Measurements from ENCODE around the gene APP.
"Not testable (repeated sequence)": the region's sequence is repeated elsewhere in the genome, so short reads cannot be mapped to it uniquely, and the experiment has no call there.

The APP gene

DNA sequence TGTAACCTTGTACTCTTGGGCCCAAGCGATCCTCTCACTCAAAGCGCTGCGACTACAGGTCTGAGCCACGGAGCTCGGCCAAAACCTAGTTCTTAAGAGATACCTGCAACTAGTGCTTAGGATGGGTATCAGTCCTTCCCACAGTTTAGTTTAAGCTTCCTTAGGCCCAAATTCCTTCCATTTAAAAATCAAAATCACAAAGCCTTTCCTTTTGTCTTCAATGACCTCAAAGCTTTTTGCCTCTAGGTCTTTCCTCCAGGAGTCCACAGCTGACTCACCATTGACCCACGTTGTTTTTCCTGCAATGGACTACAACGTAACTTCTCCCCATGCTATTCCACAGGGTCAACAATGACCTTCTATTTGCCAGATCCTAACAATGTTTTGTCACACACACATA, 64.0 kb downstream of the APP start:
- no peak for DNase-seq (ENCODE audit: extremely low read depth in 1 of 2, low read depth in 1 of 2)

DNA sequence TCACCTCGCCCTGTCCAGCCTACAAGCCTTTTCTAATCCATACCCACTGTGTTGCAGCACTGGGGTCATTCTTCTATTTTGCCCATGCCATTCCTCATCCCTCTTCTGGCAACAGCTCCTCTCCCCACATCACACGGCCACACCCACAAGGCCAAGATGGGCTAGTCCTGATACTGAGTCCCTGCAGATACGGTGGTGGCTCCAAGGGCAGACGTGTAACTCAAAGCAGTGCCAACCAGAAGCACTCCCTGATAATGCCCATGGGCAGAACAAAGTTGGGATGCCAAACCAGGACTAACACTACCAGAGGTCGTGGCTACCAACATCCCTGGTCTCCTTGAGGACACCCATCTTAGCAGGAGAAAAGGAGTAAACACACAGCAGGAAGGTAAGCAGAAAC, 64.8 kb downstream of the APP start:
- DNase-seq (ENCODE audit: extremely low read depth in 1 of 2, low read depth in 1 of 2): no peak

DNA sequence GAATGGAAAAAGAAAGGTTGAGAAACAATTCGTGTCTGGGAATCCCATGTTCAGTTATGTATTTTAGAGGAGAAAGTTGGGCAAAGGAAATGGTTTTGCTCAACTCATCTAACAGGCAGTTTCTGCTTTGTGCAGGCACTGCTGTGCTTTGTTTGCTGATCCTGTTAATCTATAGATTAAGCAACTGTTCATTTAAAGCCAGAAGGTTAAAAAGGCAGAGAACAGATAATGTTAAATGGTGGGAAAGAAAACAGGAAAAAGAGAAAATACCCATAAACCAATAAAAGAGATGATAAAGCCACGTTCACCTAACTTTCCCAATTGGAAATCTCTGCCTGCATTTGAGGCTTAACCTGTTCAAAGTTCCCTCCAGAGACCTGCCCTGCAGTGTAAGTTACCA, 70.0 kb downstream of the APP start:
- DNase-seq (ENCODE audit: extremely low read depth in 1 of 2, low read depth in 1 of 2): no peak

DNA sequence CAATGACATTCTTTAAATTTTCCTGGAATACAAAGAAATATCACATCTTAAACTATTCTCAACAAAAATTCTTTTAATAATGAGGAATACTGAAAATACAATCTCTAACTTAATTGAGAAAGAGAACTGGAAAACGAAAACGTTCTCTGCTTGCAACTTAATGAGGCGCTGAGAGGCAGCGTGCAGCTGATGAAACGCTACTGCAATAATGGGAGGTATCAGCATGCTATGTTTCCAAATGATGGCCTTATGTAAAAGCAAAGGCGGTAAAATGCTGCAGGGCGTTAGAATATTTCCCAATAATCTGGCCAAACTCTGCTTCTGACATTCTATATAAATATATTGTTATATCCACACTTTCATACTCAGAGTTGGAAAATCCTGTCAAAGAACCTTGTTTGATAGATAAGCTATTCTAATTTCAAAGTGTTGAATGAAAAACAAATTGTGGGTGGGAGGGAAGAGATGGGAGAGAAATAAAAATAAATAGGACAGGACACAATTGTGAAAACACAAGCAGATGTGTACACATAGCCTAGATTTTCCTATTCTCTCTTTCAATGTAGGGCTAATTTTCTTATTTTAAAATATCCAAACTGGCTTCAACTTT, 70.9 kb downstream of the APP start:
- no peak for DNase-seq (ENCODE audit: extremely low read depth in 1 of 2, low read depth in 1 of 2)

DNA sequence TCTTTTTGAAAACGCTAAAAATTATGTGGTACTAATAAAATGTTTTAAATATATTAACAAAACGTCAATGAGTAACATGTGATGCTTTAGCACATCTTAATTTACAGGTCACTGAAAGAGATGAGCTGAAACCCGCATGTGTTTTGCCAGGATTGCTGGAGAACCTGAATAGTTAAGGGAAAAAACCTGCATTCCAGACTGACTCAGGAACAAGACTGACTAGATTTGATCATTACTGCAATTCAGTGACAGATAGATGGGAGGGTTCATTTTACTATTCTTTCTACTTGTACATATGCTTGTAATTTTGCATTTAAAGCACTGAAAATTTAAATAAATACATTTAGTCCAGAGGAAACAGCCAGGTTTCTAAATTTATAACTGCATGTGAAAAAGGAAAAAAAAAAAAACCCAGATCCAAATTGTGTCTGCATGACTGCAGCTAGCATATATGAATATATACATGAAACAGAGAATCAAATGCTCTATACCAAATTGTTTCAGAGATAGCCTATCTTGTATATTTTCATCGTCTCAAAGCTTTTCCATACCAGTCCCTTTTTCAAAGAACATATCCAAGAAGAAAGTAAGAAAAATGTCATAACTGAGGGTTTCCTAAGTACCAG, 71.7 kb downstream of the APP start:
- DNase-seq (ENCODE audit: extremely low read depth in 1 of 2, low read depth in 1 of 2): no peak

DNA sequence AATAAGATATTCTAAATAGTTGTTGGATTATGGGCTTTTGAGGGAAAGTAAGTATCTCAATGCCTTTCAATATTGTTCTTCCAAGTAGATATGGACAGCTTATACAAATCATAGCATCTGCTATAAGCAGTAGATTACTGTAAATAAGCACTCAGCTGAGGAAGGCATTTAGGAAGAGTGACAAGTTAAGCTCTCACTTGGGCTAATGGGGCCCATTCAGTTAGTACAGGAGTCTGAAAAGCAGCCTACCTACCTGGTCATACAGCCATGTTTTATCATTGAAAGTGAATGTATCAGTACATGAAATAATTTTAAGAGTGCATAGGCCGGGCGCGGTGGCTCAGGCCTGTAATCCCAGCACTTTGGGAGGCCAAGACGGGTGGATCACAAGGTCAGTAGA, 73.1 kb downstream of the APP start:
- DNase-seq (ENCODE audit: extremely low read depth in 1 of 2, low read depth in 1 of 2): no peak

DNA sequence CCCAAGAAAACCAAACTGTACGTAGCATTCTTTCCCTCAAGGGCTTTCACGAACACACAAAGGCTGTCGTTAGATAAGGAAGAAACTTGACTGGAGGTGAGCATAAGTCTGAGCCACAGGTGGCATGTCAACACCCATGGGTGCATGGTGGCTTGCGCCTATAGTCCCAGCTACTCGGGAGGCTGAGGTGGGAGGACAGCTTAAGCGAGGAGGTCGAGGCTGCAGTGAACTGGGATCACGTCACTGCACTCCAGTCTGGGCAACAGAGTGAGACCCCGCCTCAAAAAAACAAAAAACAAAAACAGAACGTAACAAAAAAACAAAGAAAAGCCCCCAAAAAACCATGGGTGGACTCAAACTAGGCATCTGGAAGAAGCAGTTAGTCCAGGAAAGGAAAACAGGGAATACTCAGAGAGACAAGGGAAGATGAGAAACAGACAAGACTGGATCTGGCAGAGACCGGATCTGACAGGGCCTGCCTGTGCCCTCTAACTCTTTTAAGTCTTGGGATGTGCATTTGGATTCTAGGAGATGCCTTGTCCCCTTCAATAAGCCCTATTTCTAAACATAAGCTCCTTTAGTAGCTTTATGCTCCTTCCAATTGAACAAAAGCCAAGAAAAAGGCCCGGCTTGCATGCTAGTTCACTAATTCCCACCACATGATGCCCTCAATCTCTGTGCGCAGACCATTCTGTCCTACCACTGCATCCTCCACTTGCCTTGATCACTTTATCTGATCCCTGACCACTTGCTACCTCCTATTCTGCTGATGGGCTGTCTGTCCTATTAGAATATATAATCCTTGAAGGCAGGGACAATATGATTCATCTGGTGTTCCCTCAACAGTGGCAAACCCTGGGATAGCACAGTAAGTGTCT, 73.8 kb downstream of the APP start:
- no peak for DNase-seq (ENCODE audit: extremely low read depth in 1 of 2, low read depth in 1 of 2)

DNA sequence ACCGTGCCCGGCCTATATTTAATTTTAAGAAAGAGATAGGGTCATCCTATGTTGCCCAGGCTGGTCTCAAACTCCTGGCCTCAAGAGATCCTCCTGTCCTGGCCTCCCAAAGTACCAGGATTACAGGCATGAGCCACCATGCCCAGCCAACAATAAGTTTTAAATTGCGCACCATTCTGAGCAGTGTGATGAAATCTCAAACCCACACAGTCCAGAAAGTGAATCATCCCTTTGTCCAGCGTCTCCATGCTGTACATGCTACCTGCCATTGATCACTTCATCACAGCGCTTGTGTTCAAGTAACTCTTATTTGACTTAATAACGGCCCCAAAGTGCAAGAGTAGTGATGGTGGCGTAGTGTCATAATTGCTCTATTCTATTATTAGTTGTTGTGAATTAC, 75.4 kb downstream of the APP start:
- no peak for DNase-seq (ENCODE audit: extremely low read depth in 1 of 2, low read depth in 1 of 2)

DNA sequence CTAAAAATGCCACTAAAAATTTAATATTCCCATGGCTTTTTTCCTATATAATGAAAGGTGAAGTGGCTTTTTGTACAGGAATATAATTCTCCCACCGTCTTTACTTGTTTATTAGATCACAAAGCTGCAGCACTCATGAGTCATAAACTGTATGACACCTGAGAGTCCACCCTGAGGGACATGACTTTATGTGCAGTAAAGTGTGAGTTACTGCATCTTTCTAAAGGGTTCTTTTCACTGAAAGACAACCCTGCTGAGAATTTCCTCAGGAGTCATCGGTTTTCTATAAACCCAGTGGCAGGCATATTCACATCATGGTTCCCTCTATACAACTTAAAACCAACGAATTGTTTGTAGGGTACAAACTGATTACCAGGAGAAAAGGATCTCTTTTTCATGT, 77.4 kb downstream of the APP start:
- no peak for DNase-seq (ENCODE audit: extremely low read depth in 1 of 2, low read depth in 1 of 2)

DNA sequence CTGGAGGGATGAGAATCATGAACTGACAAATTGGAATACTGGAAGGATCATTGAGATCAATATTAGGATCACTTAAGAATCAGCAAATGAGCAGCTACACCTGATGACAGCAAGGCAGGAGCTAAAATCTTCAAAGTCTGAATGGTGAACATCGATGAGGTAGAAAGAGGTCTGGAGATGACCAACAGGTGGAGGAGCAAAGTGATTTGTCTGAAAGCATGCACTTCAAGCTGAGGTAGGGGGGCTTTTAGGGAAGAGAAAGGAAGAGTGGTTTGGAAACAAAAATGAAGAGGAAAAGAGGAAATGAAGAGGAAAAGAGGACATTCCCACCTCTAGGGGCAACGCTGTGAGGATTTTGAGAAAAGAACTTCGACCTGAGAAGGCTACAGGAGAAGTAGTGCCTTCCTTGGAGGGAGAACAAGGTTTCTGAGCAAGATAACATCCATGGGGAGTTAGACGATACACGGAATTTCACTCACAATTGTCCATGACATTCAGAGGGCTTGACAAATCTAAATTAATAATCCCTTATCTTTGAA, 79.0 kb downstream of the APP start:
- DNase-seq (ENCODE audit: extremely low read depth in 1 of 2, low read depth in 1 of 2): no peak

DNA sequence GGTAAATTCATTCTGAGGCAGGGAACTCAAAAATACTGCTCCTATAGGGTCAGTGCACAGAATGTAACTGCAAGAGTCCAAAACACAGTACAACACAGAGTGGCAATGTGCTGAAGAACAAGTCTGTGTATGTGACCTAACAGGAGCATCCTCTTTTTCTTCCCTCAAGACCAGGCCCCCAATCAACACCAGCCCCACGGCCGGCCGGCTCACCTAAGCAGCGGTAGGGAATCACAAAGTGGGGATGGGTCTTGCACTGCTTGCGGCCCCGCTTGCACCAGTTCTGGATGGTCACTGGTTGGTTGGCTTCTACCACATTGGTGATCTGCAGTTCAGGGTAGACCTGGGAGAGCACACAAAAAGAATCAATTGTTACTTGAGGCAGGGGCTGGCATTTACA, 80.8 kb downstream of the APP start:
- no peak for DNase-seq (ENCODE audit: extremely low read depth in 1 of 2, low read depth in 1 of 2)

DNA sequence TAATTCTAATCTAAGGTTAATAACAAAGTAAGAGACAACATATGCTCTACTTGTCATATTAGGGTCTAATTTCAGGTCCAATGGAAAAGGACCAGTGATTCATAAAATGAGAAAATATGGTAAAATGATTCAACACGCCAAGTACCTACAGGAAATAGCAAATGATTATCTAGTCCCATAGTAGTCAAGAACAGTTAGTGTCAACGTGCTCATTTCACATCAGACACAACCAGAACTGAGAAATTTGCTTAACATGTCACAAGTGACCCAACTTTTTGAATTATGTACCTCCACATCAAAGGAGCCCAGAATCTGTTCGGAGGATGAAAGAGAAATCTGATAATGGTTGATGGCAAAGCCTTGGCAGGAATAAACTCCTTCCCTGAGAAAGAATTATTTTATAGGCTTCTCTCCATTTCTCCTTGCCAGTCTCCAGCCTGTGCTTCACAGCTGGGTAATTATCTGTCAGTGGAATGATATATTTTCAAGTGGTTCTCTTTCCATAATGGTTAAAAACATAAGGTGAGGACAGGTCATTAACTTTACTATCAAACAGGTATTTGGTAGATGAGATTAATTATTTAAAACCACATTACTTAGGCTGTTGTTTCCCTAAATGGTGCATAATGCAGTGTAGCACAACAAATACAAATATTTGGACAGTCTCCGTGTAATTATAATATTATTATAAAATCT, 83.2 kb downstream of the APP start:
- DNase-seq (ENCODE audit: extremely low read depth in 1 of 2, low read depth in 1 of 2): no peak

DNA sequence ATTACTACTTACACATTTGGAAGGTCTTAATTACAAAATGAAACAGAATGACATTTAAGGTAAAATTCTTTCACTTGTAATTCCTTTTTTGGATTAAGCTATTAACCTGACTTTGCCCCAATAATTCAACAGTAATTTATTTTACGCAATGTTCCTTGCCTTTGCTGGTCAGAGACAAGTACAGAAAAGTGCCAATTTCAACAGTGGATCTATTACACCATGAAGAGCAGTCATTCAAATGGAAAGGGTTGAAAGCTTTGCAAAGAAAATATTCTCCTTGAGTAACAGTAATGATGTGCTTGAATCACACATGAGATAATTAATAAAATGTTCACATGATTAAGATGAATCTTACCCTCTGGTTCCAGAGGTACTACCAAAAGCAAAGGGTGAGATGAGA, 84.7 kb downstream of the APP start:
- DNase-seq (ENCODE audit: extremely low read depth in 1 of 2, low read depth in 1 of 2): no peak

DNA sequence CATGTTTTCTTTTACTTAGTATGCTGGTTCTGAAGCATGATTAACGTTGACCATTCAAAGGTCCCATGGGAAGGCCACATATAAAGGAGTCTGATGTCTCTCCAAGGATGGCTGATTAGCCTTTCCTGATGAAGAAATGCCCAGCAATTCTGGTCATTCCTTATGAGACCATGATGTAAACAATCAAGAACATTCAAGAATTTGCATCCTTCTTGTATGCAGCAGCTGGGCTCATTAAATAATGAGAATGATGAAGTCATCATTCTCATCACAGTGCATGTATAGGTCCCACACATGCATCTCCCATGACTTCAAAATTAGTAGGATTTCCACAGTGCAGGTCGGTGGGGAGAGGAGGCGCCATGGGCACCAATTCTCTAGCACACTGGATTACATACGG, 85.4 kb downstream of the APP start:
- DNase-seq (ENCODE audit: extremely low read depth in 1 of 2, low read depth in 1 of 2): no peak

DNA sequence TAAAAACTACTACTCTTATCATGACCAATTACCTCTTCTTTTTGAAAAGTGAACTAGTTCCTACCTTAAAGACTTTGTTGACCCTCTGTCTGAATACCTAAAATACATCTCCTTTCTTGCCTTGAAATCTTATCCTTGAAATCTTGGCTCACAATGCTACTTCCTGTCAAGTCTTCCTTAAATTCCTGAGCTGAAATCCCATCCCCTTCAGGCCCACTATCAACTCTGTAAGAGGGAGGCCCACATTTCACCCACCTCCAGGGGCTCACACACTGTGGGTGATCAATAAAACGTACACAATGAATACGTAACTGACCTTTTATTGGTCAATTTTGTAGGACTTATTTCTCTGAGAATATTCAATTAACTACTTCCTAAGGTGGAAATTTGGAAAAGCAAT, 88.0 kb downstream of the APP start:
- no peak for DNase-seq (ENCODE audit: extremely low read depth in 1 of 2, low read depth in 1 of 2)

DNA sequence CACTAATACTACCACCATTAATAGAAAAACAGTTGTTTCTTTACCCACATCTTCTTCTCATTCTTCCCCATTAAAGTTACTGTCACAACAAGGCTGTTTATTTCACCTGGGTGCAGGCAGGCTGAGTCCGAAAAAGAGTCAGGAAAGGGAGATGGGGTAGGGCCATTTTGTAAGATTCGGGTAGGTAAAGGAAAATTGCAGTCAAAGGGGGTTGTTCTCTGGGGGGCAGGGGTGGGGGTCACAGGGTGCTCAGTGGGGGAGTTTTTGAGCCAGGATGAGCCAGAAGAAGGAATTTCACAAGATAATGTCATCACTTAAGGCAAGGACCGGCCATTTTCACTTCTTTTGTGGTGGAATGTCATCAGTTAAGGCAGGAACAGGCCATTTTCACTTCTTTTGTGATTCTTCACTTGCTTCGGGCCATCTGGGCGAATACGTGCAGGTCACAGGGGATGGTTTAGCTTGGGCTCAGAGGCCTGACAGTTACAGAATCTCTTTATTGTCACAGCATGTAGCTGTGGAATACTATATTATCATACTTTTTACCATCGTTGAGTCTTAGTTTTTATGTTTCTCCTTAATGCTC, 89.3 kb downstream of the APP start:
- DNase-seq (ENCODE audit: extremely low read depth in 1 of 2, low read depth in 1 of 2): not testable (repeated sequence)

DNA sequence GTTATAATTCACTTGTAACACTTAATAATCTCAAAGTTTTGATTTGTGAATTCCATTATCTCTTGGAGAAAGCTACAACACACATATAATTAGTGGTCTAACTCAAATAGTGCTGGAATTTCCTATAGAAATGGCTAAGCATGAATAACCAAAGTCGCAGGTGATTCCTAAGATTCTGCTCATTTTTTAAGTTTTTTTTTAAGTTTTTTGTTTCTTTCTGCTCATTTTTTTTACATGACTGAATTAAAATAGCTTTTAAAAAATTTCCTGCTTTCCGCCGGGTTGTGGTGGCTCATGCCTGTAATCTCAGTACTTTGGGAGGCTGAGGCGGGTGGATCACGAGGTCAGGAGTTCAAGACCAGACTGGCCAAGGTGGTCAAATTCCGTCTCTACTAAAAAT, 90.4 kb downstream of the APP start:
- DNase-seq (ENCODE audit: extremely low read depth in 1 of 2, low read depth in 1 of 2): no peak

DNA sequence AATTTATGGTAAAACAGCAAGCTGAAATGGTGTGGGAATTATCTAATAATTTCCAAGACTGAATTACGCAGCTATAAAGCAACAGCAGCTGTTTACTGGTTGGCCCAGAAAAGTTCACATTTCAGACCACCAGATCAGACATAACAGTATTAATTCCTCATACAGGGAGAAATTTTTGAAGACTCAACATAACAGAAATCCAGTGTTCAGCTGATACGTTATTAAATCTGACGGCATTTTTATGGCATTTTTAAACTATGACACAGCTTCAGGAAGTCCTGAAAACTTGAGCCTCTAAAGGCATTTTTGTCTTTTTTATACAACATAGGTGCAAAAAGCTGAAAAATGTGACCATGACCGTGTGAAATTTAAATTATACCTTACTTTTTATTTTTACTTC, 91.2 kb downstream of the APP start:
- DNase-seq (ENCODE audit: extremely low read depth in 1 of 2, low read depth in 1 of 2): no peak

DNA sequence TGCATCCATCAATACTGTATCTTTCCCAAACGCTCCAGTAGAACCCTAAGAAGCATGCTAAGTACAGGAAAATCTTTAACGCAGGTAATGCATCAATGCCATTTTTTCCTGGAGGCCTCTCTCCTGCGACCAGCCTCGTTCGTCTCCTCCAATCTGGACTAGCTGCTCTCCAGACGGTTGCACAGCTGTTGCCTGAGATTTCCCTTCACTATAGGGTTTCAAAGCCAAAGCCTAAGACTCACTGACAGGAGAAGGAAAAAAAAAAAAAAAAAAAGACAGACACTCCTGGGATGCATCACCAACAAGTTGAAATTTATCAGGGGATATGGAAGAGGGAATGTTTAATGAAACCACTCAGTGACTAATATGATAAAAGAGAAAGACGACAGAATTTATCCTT, 93.0 kb downstream of the APP start:
- no peak for DNase-seq (ENCODE audit: extremely low read depth in 1 of 2, low read depth in 1 of 2)

DNA sequence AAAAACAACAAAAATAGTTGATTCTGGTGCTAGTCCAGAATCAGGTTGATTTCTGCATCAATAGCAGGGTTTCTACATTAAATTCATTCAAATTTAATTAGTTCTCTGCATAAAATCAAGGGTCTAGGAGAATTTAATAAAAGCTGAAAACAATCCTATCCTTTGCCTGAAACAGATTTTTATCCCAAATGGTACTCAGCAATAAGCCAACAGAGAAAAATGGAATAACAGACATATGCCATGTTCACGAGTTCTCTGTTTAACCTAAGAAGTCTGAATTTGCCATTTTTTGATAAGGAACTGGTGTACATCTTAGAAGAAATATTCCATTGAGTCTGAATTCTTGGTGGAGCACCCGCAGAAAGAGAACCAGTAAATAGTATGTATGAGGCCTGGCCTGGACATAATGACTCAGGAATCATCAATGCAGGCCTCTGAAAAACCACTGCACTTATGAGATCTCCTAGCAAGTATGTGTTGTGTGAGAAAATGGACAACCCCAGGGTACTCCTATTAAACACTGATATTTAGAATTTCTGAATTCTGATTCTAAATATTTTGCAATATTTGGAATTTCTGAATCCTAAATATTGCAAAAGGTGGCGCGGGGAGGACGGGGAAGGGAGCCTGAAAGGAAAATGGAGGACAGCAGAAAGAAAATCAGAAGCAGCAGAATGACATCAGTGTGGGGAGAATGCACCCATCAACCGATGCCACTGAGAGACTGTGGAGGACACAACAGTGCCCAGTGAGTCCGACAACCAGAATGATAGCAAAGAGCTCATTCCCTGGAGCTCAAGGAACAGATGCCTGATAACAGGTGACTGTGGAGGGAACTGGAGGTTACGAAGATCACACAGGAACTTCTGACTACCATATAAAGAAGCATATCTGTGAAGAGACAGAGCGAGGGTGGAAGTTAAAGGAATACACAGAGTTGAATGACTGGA, 97.6 kb downstream of the APP start:
- DNase-seq (ENCODE audit: extremely low read depth in 1 of 2, low read depth in 1 of 2): no peak
